ENCODE measurements around the gene MST1.

Gene MST1

GRCh38 chr3:49717211-49717958 lies 28.1 kb upstream of the MST1 start:
- TF ChIP-seq, protein P1, sequence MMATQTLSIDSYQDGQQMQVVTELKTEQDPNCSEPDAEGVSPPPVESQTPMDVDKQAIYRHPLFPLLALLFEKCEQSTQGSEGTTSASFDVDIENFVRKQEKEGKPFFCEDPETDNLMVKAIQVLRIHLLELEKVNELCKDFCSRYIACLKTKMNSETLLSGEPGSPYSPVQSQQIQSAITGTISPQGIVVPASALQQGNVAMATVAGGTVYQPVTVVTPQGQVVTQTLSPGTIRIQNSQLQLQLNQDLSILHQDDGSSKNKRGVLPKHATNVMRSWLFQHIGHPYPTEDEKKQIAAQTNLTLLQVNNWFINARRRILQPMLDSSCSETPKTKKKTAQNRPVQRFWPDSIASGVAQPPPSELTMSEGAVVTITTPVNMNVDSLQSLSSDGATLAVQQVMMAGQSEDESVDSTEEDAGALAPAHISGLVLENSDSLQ (IDR thresholded peaks at IDR 0.05) = no peak
- TF ChIP-seq L3MBTL2 (conservative IDR thresholded peaks at IDR 0.05) (no peak), ELF4 (IDR thresholded peaks at IDR 0.05) (no peak), FOXA1 (IDR thresholded peaks at IDR 0.05) (no peak), BHLHE40 (IDR thresholded peaks at IDR 0.05; ENCODE audit: borderline replicate concordance) (no peak), SUZ12 (IDR thresholded peaks at IDR 0.05) (no peak), CTBP1 (IDR thresholded peaks at IDR 0.05; ENCODE audit: borderline replicate concordance) (no peak), ZNF384 (IDR thresholded peaks at IDR 0.05) (no peak), ARNT (IDR thresholded peaks at IDR 0.05) (no peak), LEF1 (IDR thresholded peaks at IDR 0.05; ENCODE audit: borderline replicate concordance) (no peak), HDGF (IDR thresholded peaks at IDR 0.05; ENCODE audit: borderline replicate concordance) (no peak), FOXM1 (IDR thresholded peaks at IDR 0.05; ENCODE audit: borderline replicate concordance) (no peak), FOXK2 (IDR thresholded peaks at IDR 0.05) (no peak), SP1 (IDR thresholded peaks at IDR 0.05) (no peak), NFRKB (IDR thresholded peaks at IDR 0.05) (no peak), TARDBP (IDR thresholded peaks at IDR 0.05) (no peak)
- ChIA-PET CTCF (no interaction called here), POLR2A (interaction anchor here (1.0 kb wide), 1 partner anchor 39 kb away, joined by 3 read pairs; no protein-coding TSS in a partner anchor)
- no peak for DNase-seq (ENCODE audit: extremely low spot score)

DNA sequence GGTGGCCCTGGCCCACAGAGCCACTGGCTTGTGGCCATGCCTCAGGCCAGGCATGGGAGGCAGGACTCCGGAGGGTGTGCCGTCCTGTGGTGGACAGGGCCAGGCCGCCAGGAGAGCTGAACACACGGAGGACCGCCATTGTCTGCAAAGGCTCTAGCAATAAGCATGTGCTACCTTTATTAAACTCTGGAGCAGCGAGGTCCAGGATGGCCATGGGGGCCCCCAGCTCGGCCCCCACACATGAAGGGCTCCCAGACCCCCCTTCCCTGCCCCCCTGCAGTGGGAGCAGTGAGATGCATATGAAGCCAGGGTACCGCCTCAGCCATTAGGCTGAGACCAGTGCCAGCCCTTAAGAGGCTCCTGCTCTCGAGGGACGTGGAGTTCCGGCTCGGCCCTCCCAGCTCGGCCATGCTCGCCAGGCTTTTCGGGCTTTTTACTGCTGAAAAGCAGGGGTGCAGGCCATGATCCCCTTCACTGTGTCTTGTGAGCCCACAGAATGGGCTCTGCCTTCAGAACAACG lies 27.5 kb upstream of the MST1 start:
- POLR2A ChIA-PET = no interaction called here
- CTCF ChIA-PET = no interaction called here
- no peak for DNase-seq (ENCODE audit: extremely low spot score)
- TF ChIP-seq HDGF (IDR thresholded peaks at IDR 0.05; ENCODE audit: borderline replicate concordance) (no peak), SP1 (IDR thresholded peaks at IDR 0.05) (no peak), ARNT (IDR thresholded peaks at IDR 0.05) (no peak), L3MBTL2 (conservative IDR thresholded peaks at IDR 0.05) (no peak), ELF4 (IDR thresholded peaks at IDR 0.05) (no peak), FOXM1 (IDR thresholded peaks at IDR 0.05; ENCODE audit: borderline replicate concordance) (no peak), SUZ12 (IDR thresholded peaks at IDR 0.05) (no peak), ZNF384 (IDR thresholded peaks at IDR 0.05) (no peak), NFRKB (IDR thresholded peaks at IDR 0.05) (no peak), LEF1 (IDR thresholded peaks at IDR 0.05; ENCODE audit: borderline replicate concordance) (no peak), FOXA1 (IDR thresholded peaks at IDR 0.05) (no peak), CTBP1 (IDR thresholded peaks at IDR 0.05; ENCODE audit: borderline replicate concordance) (no peak), FOXK2 (IDR thresholded peaks at IDR 0.05) (no peak), TARDBP (IDR thresholded peaks at IDR 0.05) (no peak), BHLHE40 (IDR thresholded peaks at IDR 0.05; ENCODE audit: borderline replicate concordance) (no peak)
- TF ChIP-seq, protein P1 (IDR thresholded peaks at IDR 0.05) = no peak

- TF ChIP-seq ARNT (IDR thresholded peaks at IDR 0.05) (no peak), LEF1 (IDR thresholded peaks at IDR 0.05; ENCODE audit: borderline replicate concordance) (no peak), TARDBP (IDR thresholded peaks at IDR 0.05) (no peak), FOXM1 (IDR thresholded peaks at IDR 0.05; ENCODE audit: borderline replicate concordance) (no peak), HDGF (IDR thresholded peaks at IDR 0.05; ENCODE audit: borderline replicate concordance) (no peak)
- ChIA-PET CTCF (no interaction called here), POLR2A (no interaction called here)
- DNase-seq (ENCODE audit: extremely low spot score) = no peak
These were observed 26.9 kb upstream of the MST1 start for GRCh38 chr3:49716169-49716568.

DNA sequence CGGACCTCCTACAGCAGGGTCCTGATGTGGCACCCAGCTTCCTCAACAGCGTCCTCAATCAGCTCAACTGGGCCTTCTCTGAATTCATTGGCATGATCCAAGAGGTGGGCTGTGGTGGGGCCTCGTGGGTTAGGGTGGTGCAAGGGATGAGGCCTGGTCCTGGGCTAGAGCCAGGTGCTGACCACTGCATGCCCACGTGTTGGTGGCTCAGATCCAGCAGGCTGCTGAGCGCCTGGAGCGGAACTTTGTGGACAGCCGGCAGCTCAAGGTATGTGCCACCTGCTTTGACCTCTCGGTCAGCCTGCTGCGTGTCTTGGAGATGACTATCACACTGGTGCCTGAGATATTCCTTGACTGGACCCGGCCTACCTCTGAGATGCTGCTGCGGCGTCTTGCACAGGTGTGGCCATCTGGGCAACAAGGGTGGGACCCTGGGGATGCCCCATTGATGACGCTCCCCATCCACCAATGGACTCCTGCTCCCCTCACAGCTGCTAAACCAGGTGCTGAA lies 26.4 kb upstream of the MST1 start:
- ChIA-PET POLR2A (no interaction called here), CTCF (no interaction called here)
- DNase-seq (ENCODE audit: extremely low spot score) = no peak
- TF ChIP-seq L3MBTL2 (conservative IDR thresholded peaks at IDR 0.05) = no peak

- TF ChIP-seq TARDBP (IDR thresholded peaks at IDR 0.05) (no peak), LEF1 (IDR thresholded peaks at IDR 0.05; ENCODE audit: borderline replicate concordance) (no peak), ELF4 (IDR thresholded peaks at IDR 0.05) (no peak), FOXA1 (IDR thresholded peaks at IDR 0.05) (no peak), HDGF (IDR thresholded peaks at IDR 0.05; ENCODE audit: borderline replicate concordance) (no peak), ARNT (IDR thresholded peaks at IDR 0.05) (no peak), SP1 (IDR thresholded peaks at IDR 0.05) (no peak), SUZ12 (IDR thresholded peaks at IDR 0.05) (no peak), ZNF384 (IDR thresholded peaks at IDR 0.05) (no peak), CTBP1 (IDR thresholded peaks at IDR 0.05; ENCODE audit: borderline replicate concordance) (no peak), FOXK2 (IDR thresholded peaks at IDR 0.05) (no peak), NFRKB (IDR thresholded peaks at IDR 0.05) (no peak), FOXM1 (IDR thresholded peaks at IDR 0.05; ENCODE audit: borderline replicate concordance) (no peak), L3MBTL2 (conservative IDR thresholded peaks at IDR 0.05) (no peak), BHLHE40 (IDR thresholded peaks at IDR 0.05; ENCODE audit: borderline replicate concordance) (no peak)
- TF ChIP-seq, protein P1 (IDR thresholded peaks at IDR 0.05) = no peak
- CTCF ChIA-PET = no interaction called here
- DNase-seq (ENCODE audit: extremely low spot score) = no peak
- POLR2A ChIA-PET = interaction anchor here (1.5 kb wide), 1 partner anchor 9 kb away, joined by 4 read pairs; no protein-coding TSS in a partner anchor
These were observed 25.7 kb upstream of the MST1 start for GRCh38 chr3:49714728-49715550.

Data from HEK293T (cell line).